HG03354 (cell line): Measurements from ENCODE around the gene HS6ST1.

ENCODE experiments used
- ATAC-seq: cut with Tn5 transposase; IDR thresholded peaks from one replicate; pipeline ENCODE4 v1.9.1; 2021; ENCODE audit warnings: mild to moderate bottlenecking; ENCODE audit not compliant: unreplicated experiment, poor library complexity, severe bottlenecking

HS6ST1 gene

DNA sequence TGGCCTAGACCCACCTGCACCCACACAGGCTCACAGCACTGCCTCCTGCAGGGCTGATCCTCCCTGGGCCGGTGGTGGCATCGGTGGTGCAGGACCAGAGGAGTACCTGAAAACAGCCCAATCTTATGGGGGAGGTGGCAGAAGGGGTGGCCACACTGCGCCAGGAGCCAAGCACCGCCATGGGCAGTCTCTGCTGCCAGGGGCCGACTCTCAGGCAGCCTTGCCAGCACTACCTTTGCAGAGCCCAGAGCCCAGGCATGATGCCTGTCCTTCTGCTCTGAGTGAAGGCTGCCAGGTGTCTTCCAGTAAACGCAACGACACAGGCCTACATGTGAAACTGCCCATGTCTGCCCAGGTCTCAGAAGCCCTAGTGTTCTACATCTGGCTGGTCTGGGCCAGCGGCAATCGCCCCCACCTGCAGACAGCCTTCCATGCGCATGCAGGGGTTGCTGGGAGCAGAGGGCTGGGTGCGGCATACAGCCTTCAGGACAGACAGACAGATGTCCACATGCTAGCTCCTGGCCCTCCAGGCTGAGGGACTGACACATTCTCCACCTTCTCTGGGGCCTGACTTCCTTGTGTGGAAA, 6.8 kb downstream of the HS6ST1 start:
- no peak for ATAC-seq

DNA sequence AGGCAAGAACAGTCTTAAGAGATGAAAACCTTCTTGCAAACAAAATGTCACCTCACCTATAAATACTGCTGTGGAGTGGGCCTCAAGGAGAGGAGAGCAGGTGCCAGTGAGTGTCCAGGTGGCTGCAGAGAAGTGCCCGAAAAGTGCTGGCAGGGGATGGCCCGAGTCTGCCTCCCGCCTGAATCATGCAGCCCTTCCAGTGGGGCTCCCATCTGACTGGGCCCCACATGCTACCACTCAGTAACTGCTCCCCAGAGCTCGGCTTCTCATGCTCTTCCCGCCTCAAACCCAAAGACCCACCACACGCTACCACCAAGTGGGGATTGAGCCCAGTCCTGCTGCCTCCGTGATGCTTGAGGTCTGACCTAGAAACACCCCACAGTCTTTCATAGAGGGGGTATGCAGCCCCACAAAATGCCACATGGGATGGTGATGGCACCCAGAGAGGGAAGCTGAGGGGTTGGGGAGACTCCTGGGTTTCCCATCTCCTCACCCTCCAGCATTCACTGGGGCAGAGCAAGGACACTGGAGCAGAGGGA, 7.4 kb downstream of the HS6ST1 start:
- ATAC-seq: no peak

DNA sequence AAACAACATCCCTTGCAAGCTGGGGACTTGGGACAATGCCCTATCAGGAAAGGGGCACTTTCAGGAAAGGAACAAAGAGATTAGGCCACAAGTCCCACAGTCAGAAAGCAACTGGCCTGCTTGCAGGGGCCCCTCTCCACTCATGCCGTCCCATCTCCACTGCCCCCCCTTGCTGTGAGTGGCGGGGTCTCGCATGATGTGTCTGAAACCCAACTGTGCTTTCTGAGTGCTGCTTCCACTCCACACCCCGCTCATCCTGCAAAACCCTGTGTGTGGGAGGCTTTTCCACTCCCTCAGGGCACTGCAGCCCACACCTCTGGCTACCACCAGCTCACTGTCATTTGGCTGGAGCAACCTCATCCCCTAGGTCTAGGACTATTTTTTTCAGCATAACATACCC, 7.9 kb downstream of the HS6ST1 start:
- ATAC-seq: no peak

DNA sequence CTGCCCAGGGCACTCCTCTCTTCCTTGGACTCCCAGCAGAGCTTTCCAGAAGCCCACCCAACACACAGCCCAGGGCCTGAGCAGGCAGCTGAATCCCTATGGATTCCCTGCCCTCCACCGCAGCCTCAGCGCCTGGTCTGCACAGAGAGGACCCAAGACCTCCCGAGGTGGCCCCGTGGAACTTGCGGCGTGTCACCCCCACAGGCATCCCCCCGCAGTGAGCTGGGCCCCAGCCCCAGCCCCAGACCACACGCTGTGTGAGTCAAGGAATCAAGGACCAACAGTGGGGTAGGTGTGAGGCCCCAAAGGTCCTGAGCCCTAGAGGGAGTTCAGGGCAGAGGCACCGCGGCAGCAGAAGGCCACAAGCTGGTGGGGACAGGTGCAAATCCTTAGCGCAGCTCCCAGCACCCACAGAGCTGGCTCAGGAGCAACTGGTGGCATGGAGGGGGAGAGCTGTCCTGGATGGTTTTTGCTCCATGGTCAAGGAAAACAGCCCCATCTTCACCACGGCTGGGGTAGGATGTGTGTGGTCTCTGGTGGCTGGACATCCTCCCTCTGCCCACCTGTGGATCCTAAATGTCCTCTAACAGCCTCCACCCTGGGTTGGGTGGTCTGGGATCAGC, 8.5 kb downstream of the HS6ST1 start:
- ATAC-seq: no peak

DNA sequence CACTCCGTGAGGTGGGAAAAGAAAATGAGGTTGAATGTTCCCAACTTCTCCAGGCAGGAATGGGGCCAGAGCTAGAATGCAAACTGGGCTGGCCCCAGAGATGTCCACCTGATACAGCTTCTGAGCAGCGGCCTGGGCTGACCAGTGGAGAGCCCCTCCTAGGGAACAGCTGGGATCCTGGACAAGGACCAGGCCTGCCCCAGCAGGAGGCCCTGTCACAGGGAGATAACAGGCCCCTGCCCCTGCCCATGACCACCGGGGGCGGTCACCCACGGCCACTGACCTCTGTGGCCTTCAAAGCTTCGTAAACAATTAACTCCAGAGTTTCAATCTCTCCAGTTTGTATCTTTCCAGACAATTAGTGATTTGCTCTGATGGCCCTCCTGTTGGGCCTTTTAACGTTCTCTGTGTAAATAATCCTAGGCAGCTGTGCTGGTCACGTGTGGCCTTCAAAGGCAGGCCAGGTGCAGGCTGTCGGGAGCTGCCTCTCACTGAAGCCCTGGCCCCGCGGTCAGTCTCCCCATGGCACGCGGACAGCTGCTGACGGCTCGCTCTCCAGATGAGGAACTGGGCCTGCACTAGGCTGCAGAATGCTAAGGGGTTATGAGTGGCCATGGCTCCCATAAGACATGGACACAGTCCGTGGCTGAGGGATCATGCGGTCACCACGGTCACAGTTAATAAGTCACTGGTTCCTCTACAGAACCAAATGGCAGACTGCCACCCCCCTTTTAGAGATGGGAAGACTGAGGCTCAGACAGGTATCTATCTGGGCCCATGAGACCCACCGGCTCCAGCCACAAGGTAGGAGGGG, 9.2 kb downstream of the HS6ST1 start:
- no peak for ATAC-seq

DNA sequence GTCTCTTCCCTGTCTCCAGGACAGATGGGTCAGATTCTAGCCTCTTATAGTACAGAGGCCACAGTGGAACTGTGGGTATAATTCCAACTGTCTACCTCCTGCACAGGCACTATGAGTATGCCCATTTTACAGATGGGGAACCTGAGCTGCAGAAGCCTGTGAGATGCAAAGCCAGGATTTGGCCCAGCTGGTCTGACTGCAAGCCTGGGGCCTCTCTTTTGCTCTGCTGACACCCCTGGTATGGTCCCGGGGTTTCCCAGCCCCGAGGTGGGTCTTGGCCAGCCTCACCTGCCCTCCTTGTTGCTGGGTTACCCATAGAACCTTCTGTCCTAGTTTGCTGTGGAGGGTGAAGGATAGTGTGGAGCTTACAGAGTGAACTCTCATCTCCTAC, 9.8 kb downstream of the HS6ST1 start:
- no peak for ATAC-seq

DNA sequence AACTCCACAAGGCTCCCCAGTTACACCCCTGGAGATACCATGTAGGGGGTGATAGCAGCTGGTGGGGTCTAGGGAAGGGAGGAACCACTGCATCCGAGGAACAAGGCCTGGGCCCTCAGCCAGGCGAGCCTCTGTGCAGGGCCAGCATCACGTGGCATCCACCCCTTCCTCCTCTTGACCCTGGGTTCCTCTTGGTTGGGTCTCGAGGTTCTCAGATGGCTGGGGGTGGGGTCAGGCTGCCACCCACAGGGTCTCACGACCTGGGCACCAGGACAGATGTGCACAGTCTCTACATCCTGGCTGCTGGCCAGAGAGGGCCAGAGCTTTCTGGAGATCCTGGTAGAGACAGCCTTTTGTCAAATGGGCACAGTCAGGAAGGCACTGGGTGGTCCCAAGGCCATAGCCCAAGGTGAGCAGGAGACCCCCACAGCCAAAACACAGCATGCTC, 10.4 kb downstream of the HS6ST1 start:
- ATAC-seq: no peak

DNA sequence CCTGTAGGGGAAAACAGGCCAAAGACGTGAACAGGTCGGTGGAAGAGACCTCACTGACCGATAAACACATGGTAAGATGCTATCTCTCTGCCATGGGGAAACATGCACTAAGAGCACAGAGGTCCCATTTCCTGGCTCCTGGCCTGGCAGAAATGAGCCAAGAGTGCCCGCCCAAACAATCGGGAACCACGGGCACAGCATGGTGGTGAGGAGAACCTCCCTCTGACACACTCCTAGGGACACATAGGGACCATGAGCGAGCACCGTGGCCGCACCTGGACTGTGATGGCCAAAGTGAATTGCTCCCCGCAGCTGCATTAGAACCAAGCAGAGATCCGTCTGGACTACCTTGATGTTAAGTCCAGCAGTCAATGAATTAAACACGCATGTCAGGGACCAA, 11.1 kb downstream of the HS6ST1 start:
- ATAC-seq: no peak

DNA sequence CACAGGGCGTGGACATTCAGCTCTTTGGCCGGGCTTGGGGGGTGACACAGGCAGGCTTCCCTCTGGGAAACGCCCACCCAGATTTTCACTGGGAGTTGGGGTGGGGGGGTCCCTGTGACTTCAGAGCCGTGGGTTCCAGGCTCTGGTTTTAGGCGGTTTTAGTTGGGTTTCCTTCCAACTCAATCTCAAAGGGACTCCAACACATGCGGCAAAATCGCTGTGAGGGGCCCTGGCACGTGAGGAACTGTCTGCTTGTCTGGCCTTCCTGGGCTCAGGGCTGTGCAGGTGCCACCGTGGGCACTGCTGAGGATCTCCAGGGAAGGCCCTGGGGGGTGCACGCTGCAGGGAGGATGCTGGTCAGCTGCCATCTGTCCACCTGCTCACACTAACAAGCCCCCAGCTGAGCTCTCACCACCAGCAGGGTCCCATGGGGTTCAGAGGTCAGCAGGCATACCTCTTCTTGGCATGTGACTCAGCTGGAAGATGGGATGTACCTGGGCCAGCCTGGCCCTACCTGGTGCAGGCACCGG, 11.7 kb downstream of the HS6ST1 start:
- ATAC-seq: no peak

DNA sequence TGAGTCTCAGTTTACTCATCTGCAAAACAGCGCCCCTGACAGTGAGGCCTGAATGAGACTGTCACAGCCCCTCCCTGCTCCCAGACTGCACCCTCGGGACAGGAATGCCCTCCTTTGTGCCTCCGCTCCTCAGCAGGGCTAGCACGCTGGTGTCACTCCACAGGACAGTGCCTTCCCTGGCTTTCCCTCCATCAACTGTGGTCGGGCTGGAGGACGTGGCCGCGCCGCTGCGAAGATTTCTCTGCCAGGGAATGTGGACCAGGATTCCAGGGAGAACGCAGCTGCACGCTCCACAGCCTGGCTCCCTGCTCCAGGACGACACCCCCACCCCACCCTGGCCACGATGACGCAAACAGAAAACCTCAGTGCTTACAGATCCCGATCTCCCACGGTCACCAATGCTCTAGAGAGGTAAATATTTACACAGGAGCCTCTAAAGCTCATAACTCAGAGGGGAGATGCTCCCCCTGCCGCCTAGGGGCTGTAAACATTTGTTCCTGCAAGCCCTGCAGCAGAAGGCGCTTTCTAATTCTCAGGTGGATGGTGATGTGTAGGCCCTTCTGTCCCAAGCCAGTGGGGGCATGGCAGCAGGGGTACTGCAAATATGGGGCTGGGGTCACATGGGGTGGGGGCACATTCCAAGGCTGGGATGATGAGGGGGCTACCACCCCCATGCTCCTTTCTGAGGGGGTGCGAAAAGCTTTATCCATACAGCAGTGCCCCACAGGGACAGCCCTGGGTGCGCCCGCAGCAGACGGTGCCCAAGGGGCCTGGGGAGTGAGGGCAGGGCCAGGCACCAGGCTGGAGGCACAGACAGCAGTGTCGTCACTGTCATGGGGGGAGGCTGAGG, 12.4 kb downstream of the HS6ST1 start:
- no peak for ATAC-seq

DNA sequence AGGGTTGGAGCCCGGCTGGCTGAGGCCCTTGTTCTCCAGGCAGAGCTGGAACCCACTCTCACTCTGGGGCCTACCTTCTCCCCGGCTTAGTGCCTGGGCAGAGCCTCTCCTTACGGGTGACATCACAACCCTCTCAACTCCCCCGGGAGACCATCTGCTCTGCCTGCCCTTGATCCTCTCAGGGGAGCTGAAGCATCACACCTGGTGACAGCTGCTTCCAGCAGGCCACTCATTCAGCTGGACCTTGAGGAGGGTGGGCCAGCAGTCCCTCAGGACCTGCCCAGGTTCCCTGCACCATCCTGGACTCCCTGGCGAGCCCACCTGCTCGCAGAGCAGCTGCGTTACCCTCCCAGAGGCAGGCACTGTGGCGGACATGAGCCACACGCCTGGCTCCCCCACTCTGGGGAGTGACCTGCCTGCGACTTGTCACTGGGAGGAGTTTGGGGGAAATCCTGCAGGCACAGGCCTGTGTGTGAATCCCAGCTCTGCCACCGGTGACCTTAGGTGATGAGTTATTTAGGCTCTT, 13.1 kb downstream of the HS6ST1 start:
- ATAC-seq: peak; percentile 87

DNA sequence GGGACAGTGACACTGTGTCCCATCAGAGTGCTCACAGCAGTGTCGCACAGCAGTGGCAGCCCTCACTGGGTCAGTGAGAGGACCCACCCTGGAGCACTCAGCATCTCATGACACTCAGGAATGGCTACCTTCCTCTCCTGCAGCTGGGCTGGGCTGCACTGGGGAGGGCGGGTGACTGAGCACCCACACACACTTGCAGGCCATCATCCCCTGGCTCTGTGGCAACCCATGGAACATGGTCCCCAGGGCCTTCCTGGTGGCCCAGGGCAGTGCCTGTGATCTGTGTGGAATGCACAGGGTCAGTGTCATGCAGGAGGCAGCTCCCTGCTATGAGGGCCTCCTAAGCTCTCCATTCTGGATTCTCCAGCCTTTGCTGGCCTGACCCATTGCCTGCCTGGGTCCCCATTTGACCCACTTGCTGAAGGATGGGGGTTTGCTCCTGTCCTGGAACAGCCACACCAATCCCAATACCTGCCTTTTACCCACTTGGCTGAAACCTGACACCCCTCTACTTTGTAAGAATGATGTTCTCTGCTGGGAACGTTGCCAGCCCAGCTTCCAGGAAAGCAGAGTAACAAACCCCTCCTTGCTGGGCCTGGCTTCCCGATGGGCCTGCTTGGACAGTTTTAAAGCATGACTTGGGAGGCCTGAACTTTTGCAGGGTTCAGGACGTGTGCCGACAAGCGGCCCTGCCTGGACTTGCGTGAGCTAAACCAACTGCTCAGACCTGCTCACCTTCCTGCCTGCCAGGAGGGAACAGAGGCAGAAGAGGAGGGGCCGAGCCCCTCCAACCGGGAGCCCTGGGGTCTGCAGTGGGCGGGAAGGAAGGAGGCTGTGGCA, 13.7 kb downstream of the HS6ST1 start:
- ATAC-seq: no peak

DNA sequence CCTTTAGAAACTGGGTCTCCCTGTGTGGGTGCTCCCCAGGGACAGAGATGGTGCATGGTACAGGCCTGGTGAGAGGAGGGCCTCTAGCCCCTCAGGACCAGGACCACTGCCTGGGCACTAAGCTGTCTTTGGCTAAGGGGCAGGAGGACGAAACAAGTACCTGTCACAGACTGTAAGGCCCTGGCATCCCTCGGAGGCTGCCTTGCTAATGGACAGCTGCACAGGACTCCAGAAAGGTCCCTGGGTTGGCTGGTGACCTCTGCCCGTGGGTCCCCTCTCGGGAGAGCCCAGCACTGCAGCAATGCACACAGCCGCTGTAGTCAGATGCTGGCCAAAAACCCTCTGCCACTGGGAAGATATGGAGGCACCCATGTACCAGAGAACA, 14.3 kb downstream of the HS6ST1 start:
- no peak for ATAC-seq

DNA sequence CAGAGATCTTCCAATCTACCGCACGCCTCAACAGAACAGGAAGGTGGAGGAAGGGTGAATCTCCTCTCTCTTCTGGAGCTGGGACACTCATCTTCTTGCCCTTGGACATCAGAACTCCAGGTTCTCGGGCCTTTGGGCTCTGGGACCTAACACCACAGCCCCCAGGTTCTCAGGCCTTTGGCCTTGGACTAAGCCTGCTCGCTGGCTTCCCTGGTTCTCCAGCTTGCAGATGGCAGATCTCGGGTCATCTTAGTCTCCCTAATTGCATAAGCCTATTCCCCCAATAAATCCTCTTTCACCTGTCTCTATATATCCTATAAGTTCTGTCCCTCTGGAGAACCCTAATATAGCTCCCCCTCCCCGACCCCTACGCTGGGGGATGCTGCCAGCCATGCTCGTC, 14.8 kb downstream of the HS6ST1 start:
- ATAC-seq: no peak

DNA sequence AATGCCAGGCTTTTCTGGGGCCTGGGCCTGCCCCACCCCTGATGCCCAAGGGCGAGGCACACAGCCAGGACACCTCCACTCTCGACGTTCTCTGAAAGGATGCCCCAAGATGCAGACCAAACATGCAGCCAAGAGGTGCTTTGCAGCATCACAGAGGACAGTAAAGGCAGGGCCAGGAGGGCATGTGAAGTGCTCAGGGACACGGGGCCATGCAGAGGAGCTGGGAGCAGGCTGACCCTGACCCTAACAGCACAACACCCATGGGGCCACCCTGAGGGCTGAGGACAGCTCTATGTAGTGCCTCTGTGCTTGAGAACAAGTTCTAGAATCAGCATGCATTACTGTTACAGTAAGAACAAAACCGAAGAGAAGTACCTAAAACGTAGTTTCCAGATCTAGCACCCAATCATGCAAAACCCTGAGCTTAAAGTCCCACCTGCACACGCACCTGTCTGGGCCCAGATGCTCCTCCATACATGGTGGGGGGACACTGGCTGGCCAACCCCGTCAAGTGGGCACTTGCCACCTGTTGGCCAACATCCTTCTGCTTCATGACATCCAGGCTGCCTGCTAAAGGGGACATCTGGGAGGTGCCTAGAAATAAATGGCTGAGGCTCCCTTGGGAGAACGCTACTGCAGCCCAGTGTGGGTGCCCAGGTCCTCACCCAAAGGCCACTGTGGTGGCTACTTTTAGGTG, 15.4 kb downstream of the HS6ST1 start:
- no peak for ATAC-seq

DNA sequence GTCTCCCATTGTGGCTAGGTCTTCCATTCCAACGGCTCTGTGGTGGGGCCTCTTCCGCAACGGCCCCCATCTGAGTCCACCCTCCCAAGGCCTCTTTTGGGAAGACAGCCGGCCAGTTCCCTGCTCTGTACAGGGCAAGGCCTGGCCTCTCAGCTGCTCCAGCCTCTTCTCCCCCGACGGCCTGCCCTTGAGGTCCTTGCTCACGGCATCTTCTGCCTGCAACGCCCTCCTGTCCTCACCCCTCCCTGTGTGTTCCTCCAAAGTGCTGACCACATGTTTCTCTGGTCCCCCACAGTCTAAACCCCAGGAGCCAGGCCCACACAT, 16.0 kb downstream of the HS6ST1 start:
- no peak for ATAC-seq

DNA sequence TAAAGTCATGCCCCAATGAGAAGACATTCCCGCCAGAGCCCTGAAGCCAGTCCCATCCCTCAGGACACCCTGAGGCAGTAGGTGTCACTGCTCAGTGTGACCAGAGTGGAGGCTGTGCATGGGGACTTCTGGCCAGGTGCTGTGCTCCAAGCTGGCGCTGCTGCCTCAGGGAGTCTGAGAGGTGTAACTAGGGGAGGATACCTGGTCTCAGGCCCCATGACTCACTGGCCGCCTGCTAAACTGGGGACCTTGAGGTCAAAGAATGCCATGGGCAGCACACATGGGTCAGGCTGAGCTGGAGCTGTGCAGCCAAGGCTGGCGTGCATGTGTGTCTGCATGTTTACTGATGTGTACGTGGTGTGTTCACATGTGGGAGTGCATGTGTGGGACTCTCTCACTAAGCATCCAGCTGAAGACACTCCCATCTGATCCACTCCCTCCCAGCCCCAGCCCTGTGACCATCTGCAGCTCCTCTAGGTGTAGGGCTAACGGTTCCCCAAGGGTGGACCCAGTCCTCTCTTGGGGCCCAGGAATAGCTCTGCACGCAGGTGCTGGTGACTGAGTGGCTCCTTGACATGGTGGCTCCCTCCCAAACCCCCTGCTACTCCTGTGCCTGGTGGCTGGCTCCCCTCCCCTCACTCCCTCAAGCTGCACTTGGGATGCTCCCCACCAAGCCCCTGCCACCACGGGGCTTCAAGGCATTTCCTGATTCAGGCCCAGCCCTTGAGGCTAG, 16.5 kb downstream of the HS6ST1 start:
- no peak for ATAC-seq

DNA sequence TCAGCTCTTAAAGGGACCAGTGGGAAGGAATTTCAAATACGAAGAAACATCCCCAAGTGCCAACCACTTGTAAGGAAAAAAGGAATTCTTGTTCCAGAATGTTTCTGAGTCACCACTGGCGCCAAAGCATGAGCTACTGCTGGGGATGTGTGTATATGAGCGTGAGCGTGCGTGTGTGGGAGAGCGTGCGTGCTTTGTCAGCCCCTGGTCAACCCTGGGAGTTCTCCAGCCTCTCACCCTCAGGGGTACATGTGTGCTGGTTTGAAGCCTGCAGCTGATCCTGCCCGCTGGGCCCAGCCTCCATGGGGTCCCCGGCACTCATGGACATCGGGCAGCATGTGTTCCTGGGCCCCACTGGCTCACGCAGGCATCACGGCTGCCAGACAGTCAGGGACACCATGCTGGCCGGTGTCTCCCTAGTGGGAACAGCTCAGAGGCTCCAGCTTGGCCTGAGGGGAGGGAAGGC, 17.1 kb downstream of the HS6ST1 start:
- ATAC-seq: no peak
